ENCODE data around the gene CLEC1B. TPM values are rescaled to one million over a fixed set of nuclear protein-coding genes. Genes with fewer than 3 reads are reported as not detected.
A peak's percentile ranks its signal among the peaks of the same experiment; 100 is the strongest.

Gene CLEC1B
- total and polyA plus RNA-seq, 12 donors, result 0.04 TPM; not detected in 11

- peak overlapping the region in 1 of 10 donors; percentile 5 for H3K4me3 ChIP-seq
- H3K27me3 ChIP-seq, result no peaks in the 10 kb centered on the region
- intact Hi-C loops (cut with DNase I), result loop anchor here in 1 of 10 donors (2.0 kb wide), 1 partner anchor 20 kb away; the partner anchor contains the start of gene CLEC12A
- no peaks in the 10 kb centered on the region for H3K9me3 ChIP-seq
- TF ChIP-seq CTCF (IDR thresholded peaks at IDR 0.05), result no peak
- no peak for DNase-seq
- WGBS, 2 donors, result 81 to 82% methylated on average over 5 of the region's 5 CpGs
- peaks cover 0 to 32% (median 0%) of the 10 kb centered on the region in 9 donors for H3K4me1 ChIP-seq
- no peaks in the 10 kb centered on the region for H3K36me3 ChIP-seq
- ATAC-seq, result no peak
- peak overlapping the region in 1 of 10 donors; percentile 56 for H3K27ac ChIP-seq
These were observed 47.8 kb downstream of the CLEC1B start for GRCh38 chr12:9951026-9951675.

- Histone ChIP-seq H3K4me1 (peaks cover 0 to 43% (median 0%) of the 10 kb centered on the region in 9 donors), H3K36me3 (no peaks in the 10 kb centered on the region), H3K4me3 (no peak overlapping the region), H3K27me3 (peaks cover 0 to 6% (median 0%) of the 10 kb centered on the region in 7 donors), H3K27ac (peak overlapping the region in 1 of 10 donors; percentile 71), H3K9me3 (no peaks in the 10 kb centered on the region)
- DNase-seq (no peak), ATAC-seq (no peak)
- no peak for TF ChIP-seq CTCF (IDR thresholded peaks at IDR 0.05)
- WGBS, 2 donors, result 73 to 79% methylated on average over 3 of the region's 3 CpGs
- intact Hi-C loops (cut with DNase I), result no loop called here
These were observed 50.2 kb downstream of the CLEC1B start for GRCh38 chr12:9948606-9949296.

GRCh38 chr12:9947674-9948073 is 51.2 kb downstream of the CLEC1B start:
- Histone ChIP-seq H3K27ac (peak overlapping the region in 1 of 10 donors; percentile 71), H3K36me3 (no peaks in the 10 kb centered on the region), H3K9me3 (no peaks in the 10 kb centered on the region), H3K27me3 (peaks cover 0 to 17% (median 0%) of the 10 kb centered on the region in 7 donors), H3K4me1 (peaks cover 0 to 43% (median 0%) of the 10 kb centered on the region in 9 donors), H3K4me3 (no peak overlapping the region)
- intact Hi-C loops (cut with DNase I), result no loop called here
- DNase-seq (no peak), ATAC-seq (no peak)
- WGBS, 2 donors, result 69 to 80% methylated on average over 3 of the region's 3 CpGs
- TF ChIP-seq CTCF (IDR thresholded peaks at IDR 0.05), result no peak

- peaks cover 0 to 32% (median 0%) of the 10 kb centered on the region in 7 donors for H3K27me3 ChIP-seq
- peaks cover 0 to under 1% (median 0%) of the 10 kb centered on the region in 11 donors for H3K9me3 ChIP-seq
- no peak for ATAC-seq
- H3K4me1 ChIP-seq, result peaks cover 0 to 26% (median 0%) of the 10 kb centered on the region in 9 donors
- peak overlapping the region in 1 of 10 donors; percentile 62 for H3K27ac ChIP-seq
- H3K4me3 ChIP-seq, result no peak overlapping the region
- 75 to 76% methylated on average over 2 of the region's 2 CpGs for WGBS, 2 donors
- intact Hi-C loops (cut with DNase I), result no loop called here
- no peak for TF ChIP-seq CTCF (IDR thresholded peaks at IDR 0.05)
- DNase-seq, result no peak
- no peaks in the 10 kb centered on the region for H3K36me3 ChIP-seq
These were observed 54.5 kb downstream of the CLEC1B start for GRCh38 chr12:9944391-9944790.

Measured in heart right ventricle (tissue), 16 donors.